Peyer's patch (tissue), 4 donors: ENCODE measurements around the gene FER.

Experiments used
- POLR2A ChIP-seq, 2 donors: fragments of 450-650 bp; IDR thresholded peaks; one replicate each; pipeline ENCODE4 v1.5.1; 2017; ENCODE audit warnings: antibody characterized with exemption in 2 of 2, mild to moderate bottlenecking in 2 of 2, moderate library complexity in 2 of 2
- TF ChIP-seq, protein P1 (sequence below), 6 experiments: fragments of 450-650 bp in 4 of 6; fragments of 200-600 bp in 2 of 6; sonication (generic) in 1 of 6; IDR thresholded peaks; one replicate each; pipeline ENCODE4 v1.5.1; 2017 to 2019; ENCODE audit warnings: antibody characterized with exemption in 6 of 6, mild to moderate bottlenecking in 3 of 6, moderate library complexity in 1 of 6

DNA sequence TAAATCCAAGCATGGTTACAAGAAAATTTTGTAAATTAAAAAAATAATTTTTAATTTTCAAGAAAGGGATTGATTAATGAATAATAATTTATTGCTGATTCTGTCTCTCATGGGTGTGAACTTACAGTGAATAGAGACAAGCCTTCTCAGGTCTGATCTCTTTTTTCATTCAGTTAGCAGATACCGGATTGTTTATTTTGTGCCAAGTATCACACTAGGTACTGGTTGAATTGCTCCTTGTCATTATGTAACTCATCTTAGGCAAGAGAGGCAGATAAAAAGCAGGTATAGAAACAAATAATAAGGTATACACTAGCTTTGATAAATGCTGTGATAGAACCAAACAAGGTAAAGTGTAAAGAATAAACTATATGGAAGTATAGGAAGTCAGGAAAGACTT lies 378.8 kb downstream of the FER start:
- TF ChIP-seq, protein P1, sequence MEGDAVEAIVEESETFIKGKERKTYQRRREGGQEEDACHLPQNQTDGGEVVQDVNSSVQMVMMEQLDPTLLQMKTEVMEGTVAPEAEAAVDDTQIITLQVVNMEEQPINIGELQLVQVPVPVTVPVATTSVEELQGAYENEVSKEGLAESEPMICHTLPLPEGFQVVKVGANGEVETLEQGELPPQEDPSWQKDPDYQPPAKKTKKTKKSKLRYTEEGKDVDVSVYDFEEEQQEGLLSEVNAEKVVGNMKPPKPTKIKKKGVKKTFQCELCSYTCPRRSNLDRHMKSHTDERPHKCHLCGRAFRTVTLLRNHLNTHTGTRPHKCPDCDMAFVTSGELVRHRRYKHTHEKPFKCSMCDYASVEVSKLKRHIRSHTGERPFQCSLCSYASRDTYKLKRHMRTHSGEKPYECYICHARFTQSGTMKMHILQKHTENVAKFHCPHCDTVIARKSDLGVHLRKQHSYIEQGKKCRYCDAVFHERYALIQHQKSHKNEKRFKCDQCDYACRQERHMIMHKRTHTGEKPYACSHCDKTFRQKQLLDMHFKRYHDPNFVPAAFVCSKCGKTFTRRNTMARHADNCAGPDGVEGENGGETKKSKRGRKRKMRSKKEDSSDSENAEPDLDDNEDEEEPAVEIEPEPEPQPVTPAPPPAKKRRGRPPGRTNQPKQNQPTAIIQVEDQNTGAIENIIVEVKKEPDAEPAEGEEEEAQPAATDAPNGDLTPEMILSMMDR (IDR thresholded peaks at IDR 0.05): no peak
- TF ChIP-seq POLR2A (IDR thresholded peaks at IDR 0.05): no peak
